GM18873 (cell line): ENCODE measurements around the gene ATL1.

ENCODE experiments used
- ATAC-seq: cut with Tn5 transposase; IDR thresholded peaks from one replicate; pipeline ENCODE4 v1.9.1; 2021; ENCODE audit warnings: mild to moderate bottlenecking, moderate library complexity, moderate number of reproducible peaks; ENCODE audit not compliant: unreplicated experiment, low FRiP score

Gene ATL1

GRCh38 chr14:50678163-50678562, 118.2 kb downstream of the ATL1 start:
- no peak for ATAC-seq

GRCh38 chr14:50679674-50680073, 119.7 kb downstream of the ATL1 start:
- ATAC-seq = no peak
